GM12878 (cell line): Measurements from ENCODE around the gene IFNA13. TPM values are rescaled to one million over a fixed set of nuclear protein-coding genes. Genes with fewer than 3 reads are reported as not detected.
A peak's percentile ranks its signal among the peaks of the same experiment; 100 is the strongest.

Experiments used
- ATAC-seq: fragments of 200-7000 bp; cut with Tn5 transposase; 3 replicates; pipeline ENCODE4 v1.9.1; 2020; ENCODE audit warnings: mild to moderate bottlenecking, moderate library complexity
- Bru-seq: library from RNA; stranded (reverse); fragments of 400-500 nt; gene quantifications from one replicate; lab custom pipeline; 2021; lab: Mats Ljungman, UMichigan
- BruChase-seq, 2 experiments: library from RNA; stranded (reverse); fragments of 400-500 nt; gene quantifications; one replicate each; lab custom pipeline; 2021; lab: Mats Ljungman, UMichigan
- BruUV-seq: library from RNA; stranded (reverse); fragments of 400-500 nt; replicated peaks from 2 replicates; lab custom pipeline; 2021; lab: Mats Ljungman, UMichigan
- CTCF ChIA-PET: fragments of 300-600 bp; sonication (Branson Sonifier 250); formaldehyde crosslinking; extraction: SDS; loops from one replicate; lab custom pipeline; 2021; ENCODE audit warnings: inconsistent platforms; lab: Yijun Ruan, JAX
- POLR2A ChIA-PET: fragments of 350-600 bp; formaldehyde crosslinking; extraction: SDS; loops from one replicate; lab custom pipeline; 2021; ENCODE audit warnings: inconsistent platforms; lab: Charles Lee
- RAD21 ChIA-PET: fragments of 300-600 bp; sonication (Branson Sonifier 250); formaldehyde crosslinking; loops from one replicate; lab custom pipeline; 2023; ENCODE audit warnings: antibody characterized with exemption; ENCODE audit not compliant: unreplicated experiment; lab: Charles Lee
- SMC1A ChIA-PET: fragments of 300-600 bp; sonication (Branson Sonifier 250); formaldehyde crosslinking; loops from one replicate; lab custom pipeline; 2023; ENCODE audit not compliant: unreplicated experiment, uncharacterized antibody; lab: Charles Lee
- DNase-seq: peaks from one replicate; pipeline ENCODE4 v3.0.0-alpha.2; 2011; ENCODE audit warnings: low read depth, low spot score
- FAIRE-seq: peaks from 3 replicates; lab custom pipeline; 2011; peaks lifted over from hg19 to GRCh38; lab: Jason Lieb, UNC
- H2AFZ ChIP-seq: 2 replicates; pipeline ENCODE4 v1.6.0; 2011; ENCODE audit warnings: low read depth, low read length, control low read depth; ENCODE audit not compliant: control insufficient read depth
- H3K27ac ChIP-seq: 2 replicates; pipeline ENCODE4 v1.5.1; 2011; ENCODE audit warnings: control low read depth; ENCODE audit not compliant: control insufficient read depth, insufficient read depth
- H3K27me3 ChIP-seq, 2 experiments: replicated peaks in 1 of 2; 2 replicates each; pipeline versions ENCODE4 v1.6.0 to v1.6.1; 2011; ENCODE audit warnings: low read length in 1 of 2; ENCODE audit not compliant: control insufficient read depth in 2 of 2, insufficient read depth in 2 of 2
- H3K36me3 ChIP-seq, 2 experiments: 2 replicates each; pipeline ENCODE4 v1.5.1; 2011; ENCODE audit warnings: low read length in 1 of 2; ENCODE audit not compliant: control insufficient read depth in 2 of 2, insufficient read depth in 2 of 2
- H3K4me1 ChIP-seq: 2 replicates; pipeline ENCODE4 v1.6.1; 2011; ENCODE audit warnings: mild to moderate bottlenecking, low read length, moderate library complexity, mixed read lengths; ENCODE audit not compliant: control insufficient read depth, insufficient read depth
- H3K4me2 ChIP-seq: 2 replicates; pipeline ENCODE4 v1.6.0; 2011; ENCODE audit warnings: control low read depth; ENCODE audit not compliant: control insufficient read depth, insufficient read depth
- H3K4me3 ChIP-seq: fragments of 200-600 bp; sonication (generic); 2 replicates; pipeline ENCODE4 v1.5.1; 2016
- H3K79me2 ChIP-seq: 2 replicates; pipeline ENCODE4 v1.6.0; 2011; ENCODE audit warnings: low read length; ENCODE audit not compliant: control insufficient read depth, insufficient read depth
- H3K9ac ChIP-seq: 2 replicates; pipeline ENCODE4 v1.8.0; 2011; ENCODE audit warnings: low read length, control low read depth, mixed read lengths; ENCODE audit not compliant: control insufficient read depth, insufficient read depth
- H3K9me3 ChIP-seq: replicated peaks from 3 replicates; pipeline ENCODE4 v1.5.1; 2011; ENCODE audit warnings: mild to moderate bottlenecking, low read length; ENCODE audit not compliant: control insufficient read depth, insufficient read depth
- H4K20me1 ChIP-seq: 2 replicates; pipeline ENCODE4 v1.6.0; 2011; ENCODE audit not compliant: control insufficient read depth, insufficient read depth
- EZH2 ChIP-seq: IDR thresholded peaks from 2 replicates; pipeline ENCODE4 v1.6.1; 2012; ENCODE audit warnings: low read depth, mild to moderate bottlenecking, control low read depth, inconsistent platforms, low read length, borderline replicate concordance; ENCODE audit not compliant: control insufficient read depth
- WGBS: methylation state at CpG from one replicate; pipeline ENCODE4 v1.1.6; 2016; ENCODE audit warnings: low lambda C conversion rate; ENCODE audit not compliant: insufficient replicate concordance, insufficient coverage; ENCODE audit errors: missing lambda C conversion rate; 5-methylcytosine and 5-hydroxymethylcytosine counted together
- in situ Hi-C: fragments of 300-500 bp; cut with MboI; formaldehyde crosslinking; loops from 9 replicates; pipeline ENCODE4 v1.14.3; 2018; ENCODE audit warnings: mixed read lengths
- intact Hi-C: fragments of 100-400 bp; cut with micrococcal nuclease; formaldehyde crosslinking; loops from one replicate; pipeline ENCODE4 v1.14.2; 2022; ENCODE audit not compliant: unreplicated experiment
- long read RNA-seq, 2 experiments: library from polyadenylated mRNA; unstranded; transcript quantifications; one replicate each; pipeline ENCODE4 v2.0.0, GENCODE V29; 2019 to 2020
- polyA minus RNA-seq, 3 experiments: library from RNA; depleted of rRNA, polyadenylated mRNA; stranded (reverse); fragments of >200 nt; gene quantifications; 2 replicates each; pipeline ENCODE4 v1.2.3, GENCODE V29; 2011
- polyA plus RNA-seq, 11 experiments: library from polyadenylated mRNA; depleted of rRNA in 4 of 11; unstranded in 6 of 11; stranded (reverse) in 5 of 11; fragments of >200 nt; fragmentation: Nextera tagmentation in 4 of 11; fragmentation: Illumina TruSeq in 1 of 11; extraction: Ambion mirVana in 4 of 11; extraction: Trizol in 1 of 11; gene quantifications; 1 replicate in 1 of 11; 2 replicates in 10 of 11; pipeline versions ENCODE4 v1.2.1 to v1.2.3, GENCODE V29; 2011 to 2016; ENCODE audit warnings: inconsistent platforms in 2 of 11, missing spikeins in 2 of 11, low read depth in 1 of 11
- total RNA-seq, 4 experiments: library from RNA; depleted of rRNA in 3 of 4; stranded (reverse); fragments of >200 nt in 3 of 4; fragmentation: Illumina TruSeq in 1 of 4; extraction: Trizol in 1 of 4; gene quantifications; 2 replicates each; pipeline versions ENCODE4 v1.2.1 to v1.2.3, GENCODE V29; 2013 to 2021
- TF ChIP-seq, protein P1 (sequence below): fragments of 450-650 bp; IDR thresholded peaks from 2 replicates; pipeline ENCODE4 v1.6.1; 2017; ENCODE audit warnings: mild to moderate bottlenecking, moderate library complexity

The IFNA13 gene
- 4.9 and 6.9 TPM in 2 replicates for total RNA-seq (2013; cell fraction: nucleolus; rRNA removed)
- not detected in 2 replicates for total RNA-seq (2014; rRNA removed)
- total RNA-seq (2014; rRNA removed; fragmentation: Illumina TruSeq; extraction: Trizol) = not detected in 2 replicates
- not detected in 2 replicates for total RNA-seq (2021)
- polyA plus RNA-seq (2011; ENCODE audit: low read depth) = not detected
- 0.06 TPM in 1 of 2 replicates, not detected in the other for polyA plus RNA-seq (2011; rRNA removed)
- polyA plus RNA-seq (2011; cell fraction: cytosol; rRNA removed) = not detected in 2 replicates
- 0.38 and 1.4 TPM in 2 replicates for polyA plus RNA-seq (2011; cell fraction: nucleus; rRNA removed)
- not detected in 2 replicates for polyA plus RNA-seq (2012)
- polyA plus RNA-seq (2014; fragmentation: Illumina TruSeq; extraction: Trizol) = not detected in 2 replicates
- not detected for polyA plus RNA-seq (2014; fragmentation: Nextera tagmentation; extraction: Ambion mirVana)
- not detected in 2 replicates for polyA plus RNA-seq (2014; rRNA removed)
- polyA plus RNA-seq (2016; fragmentation: Nextera tagmentation; extraction: Ambion mirVana) = not detected
- polyA minus RNA-seq (2011; rRNA and poly(A)+ RNA removed) = 0.37 TPM in 1 of 2 replicates, not detected in the other
- polyA minus RNA-seq (2011; cell fraction: cytosol; rRNA and poly(A)+ RNA removed) = not detected in 2 replicates
- 0.60 TPM in 1 of 2 replicates, not detected in the other for polyA minus RNA-seq (2011; cell fraction: nucleus; rRNA and poly(A)+ RNA removed)
- percentile 48 among the genes with signal in this experiment for Bru-seq, nascent RNA
- BruChase-seq, experiment 1, labeled RNA remaining after a 6-hour chase = percentile 61 among the genes with signal in this experiment
- BruChase-seq, experiment 2, labeled RNA remaining after a 2-hour chase = percentile 50 among the genes with signal in this experiment
- long read RNA-seq, experiment 1 = 0 reads
- long read RNA-seq, experiment 2 = 0 reads

- POLR2A ChIA-PET = no interaction called here
- Histone ChIP-seq H3K27me3 (no peaks in the 10 kb centered on the region), H3K36me3 (no peaks in the 10 kb centered on the region), H3K4me2 (no peak within 1 kb of the TSS), H3K79me2 (no peaks in the 10 kb centered on the region), H3K9me3 (no peaks in the 10 kb centered on the region), H3K4me3 (no peak within 1 kb of the TSS), H4K20me1 (no peaks in the 10 kb centered on the region), H3K9ac (no peak within 1 kb of the TSS), H2AFZ (no peak within 1 kb of the TSS), H3K27ac (no peak within 1 kb of the TSS), H3K4me1 (no peaks in the 10 kb centered on the region)
- intact Hi-C loops (no loop called here), in situ Hi-C loops (no loop called here)
- SMC1A ChIA-PET = interaction anchor here (1.2 to 3.0 kb wide), 2 partner anchors 11 to 28 kb away, joined by 3 to 20 read pairs; no protein-coding TSS in a partner anchor
- DNase-seq (no peak), ATAC-seq (no peak), FAIRE-seq (no peak)
- RAD21 ChIA-PET = no interaction called here
- WGBS = 40% methylated on average over 3 of the region's 3 CpGs
- TF ChIP-seq, protein P1, sequence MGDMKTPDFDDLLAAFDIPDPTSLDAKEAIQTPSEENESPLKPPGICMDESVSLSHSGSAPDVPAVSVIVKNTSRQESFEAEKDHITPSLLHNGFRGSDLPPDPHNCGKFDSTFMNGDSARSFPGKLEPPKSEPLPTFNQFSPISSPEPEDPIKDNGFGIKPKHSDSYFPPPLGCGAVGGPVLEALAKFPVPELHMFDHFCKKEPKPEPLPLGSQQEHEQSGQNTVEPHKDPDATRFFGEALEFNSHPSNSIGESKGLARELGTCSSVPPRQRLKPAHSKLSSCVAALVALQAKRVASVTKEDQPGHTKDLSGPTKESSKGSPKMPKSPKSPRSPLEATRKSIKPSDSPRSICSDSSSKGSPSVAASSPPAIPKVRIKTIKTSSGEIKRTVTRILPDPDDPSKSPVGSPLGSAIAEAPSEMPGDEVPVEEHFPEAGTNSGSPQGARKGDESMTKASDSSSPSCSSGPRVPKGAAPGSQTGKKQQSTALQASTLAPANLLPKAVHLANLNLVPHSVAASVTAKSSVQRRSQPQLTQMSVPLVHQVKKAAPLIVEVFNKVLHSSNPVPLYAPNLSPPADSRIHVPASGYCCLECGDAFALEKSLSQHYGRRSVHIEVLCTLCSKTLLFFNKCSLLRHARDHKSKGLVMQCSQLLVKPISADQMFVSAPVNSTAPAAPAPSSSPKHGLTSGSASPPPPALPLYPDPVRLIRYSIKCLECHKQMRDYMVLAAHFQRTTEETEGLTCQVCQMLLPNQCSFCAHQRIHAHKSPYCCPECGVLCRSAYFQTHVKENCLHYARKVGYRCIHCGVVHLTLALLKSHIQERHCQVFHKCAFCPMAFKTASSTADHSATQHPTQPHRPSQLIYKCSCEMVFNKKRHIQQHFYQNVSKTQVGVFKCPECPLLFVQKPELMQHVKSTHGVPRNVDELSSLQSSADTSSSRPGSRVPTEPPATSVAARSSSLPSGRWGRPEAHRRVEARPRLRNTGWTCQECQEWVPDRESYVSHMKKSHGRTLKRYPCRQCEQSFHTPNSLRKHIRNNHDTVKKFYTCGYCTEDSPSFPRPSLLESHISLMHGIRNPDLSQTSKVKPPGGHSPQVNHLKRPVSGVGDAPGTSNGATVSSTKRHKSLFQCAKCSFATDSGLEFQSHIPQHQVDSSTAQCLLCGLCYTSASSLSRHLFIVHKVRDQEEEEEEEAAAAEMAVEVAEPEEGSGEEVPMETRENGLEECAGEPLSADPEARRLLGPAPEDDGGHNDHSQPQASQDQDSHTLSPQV = no peak
- no peak for TF ChIP-seq EZH2
- BruUV-seq = no TSS peak
- CTCF ChIA-PET = interaction anchor here (1.0 to 1.6 kb wide), 3 partner anchors 11 to 30 kb away, joined by 3 to 7 read pairs (median 6); no protein-coding TSS in a partner anchor
These were observed at the start of gene IFNA13 for GRCh38 chr9:21367957-21368356. IFNA13 (minus strand) TSS chr9:21368057; CDS start chr9:21368010, 47 bp downstream.
